G401.6 (cell line): ENCODE results near the gene SF3B4.

Experiments used
- FAIRE-seq: peaks from 2 replicates; lab custom pipeline; 2012; peaks lifted over from hg19 to GRCh38; lab: Jason Lieb, UNC

SF3B4 gene

DNA sequence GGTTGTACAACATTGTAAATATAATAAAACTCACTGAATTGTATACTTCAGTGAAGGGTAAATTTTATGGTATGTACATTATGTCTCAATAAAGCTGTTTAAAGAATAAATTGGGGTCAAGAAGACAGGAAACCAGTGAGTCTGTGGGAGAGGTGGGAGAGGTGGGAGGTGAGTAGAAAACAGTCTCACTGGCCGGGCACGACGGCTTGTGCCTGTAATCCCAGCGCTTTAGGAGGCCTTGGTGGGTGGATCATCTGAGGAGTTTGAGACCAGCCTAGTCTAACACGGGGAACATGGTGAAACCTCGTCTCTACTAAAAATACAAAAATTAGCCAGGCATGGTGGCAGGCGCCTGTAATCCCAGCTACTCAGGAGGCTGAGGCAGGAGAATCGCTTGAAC, 4.9 kb upstream of the SF3B4 start:
- FAIRE-seq: no peak

DNA sequence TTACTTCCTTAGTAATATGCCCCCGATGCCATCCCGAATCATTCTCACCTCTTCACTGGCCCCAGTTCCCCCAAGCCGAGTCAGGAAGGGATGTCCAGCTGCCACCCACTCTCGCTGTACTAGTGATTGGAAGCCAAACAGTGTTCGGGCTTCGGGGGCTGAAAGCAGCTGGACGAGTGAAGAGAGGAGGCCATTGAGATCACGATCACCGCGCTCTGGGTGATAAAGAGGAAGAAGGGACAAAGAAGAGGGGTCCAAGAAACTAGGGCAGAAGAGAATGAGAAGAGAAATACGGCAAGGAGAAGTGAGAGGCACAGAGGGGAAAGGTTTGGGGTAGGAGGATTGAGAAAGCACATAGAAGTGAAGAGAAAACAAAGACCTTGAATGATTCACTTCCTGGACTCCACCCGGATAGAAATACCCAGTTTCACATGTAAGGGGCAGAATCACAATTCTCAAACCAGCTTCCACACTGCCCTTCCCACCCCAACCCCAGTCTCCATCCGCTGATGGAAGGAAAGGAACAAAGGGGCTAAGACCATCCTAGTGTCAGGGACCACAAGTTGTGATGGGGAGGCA, 3.7 kb upstream of the SF3B4 start:
- no peak for FAIRE-seq

DNA sequence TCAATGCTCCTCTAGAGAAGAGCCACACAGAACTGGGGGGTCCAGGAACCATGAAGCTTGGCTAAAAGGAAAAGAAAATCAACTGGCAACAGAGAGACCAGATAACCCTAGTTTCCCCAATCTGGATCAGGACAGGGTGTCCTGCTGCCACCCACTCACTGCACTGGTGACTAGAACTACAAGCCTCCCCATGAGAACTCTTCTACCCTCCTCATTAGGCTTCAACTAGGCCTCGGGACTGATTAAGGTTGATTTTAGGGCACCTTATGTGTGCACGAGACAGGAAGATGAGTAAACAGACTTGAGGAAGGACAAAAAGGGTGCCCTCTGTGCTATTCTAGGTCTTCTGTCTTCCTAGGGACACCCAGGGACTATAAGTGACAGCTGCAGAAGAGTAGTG, 2.3 kb upstream of the SF3B4 start:
- FAIRE-seq: no peak

DNA sequence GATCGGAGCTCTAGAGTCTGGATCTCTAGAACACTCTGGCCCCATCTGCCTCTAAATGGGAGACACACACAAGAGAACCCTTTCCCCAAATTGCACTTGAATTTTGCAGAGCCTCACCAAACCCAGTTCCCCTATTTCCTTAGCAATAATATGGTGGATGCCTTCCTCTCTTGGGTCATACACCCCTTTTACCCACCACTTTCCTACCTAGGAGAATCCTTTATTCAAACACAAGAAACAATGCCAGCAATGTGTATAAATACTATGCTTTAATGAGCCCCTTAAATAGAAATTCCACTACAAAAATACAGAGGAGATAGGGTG, 760 bp upstream of the SF3B4 start:
- FAIRE-seq: no peak

DNA sequence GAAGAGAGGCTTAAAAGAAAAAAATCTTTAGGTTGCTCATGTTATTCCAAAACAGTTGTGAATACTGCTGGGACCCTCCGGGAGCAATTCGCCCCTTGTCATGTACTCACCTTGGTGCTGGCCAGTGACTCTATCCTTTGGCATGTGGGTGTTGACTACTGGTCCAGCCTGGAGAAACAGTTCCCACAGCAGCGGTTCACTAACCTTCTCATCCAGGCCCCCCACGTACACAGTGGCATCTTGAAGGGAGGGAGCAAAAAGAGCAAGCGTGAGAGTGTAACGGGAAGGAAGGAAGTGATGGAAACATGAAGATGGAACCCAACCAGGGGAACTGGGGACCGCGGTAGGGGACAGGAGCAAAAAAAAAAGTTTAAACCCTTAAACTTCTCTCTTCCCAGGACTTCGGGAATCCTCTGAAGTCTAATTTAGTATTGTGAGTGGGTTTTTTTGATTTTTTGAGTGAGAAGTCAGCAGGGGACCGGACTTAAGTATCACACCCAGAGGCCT, 494 bp downstream of the SF3B4 start:
- no peak for FAIRE-seq

DNA sequence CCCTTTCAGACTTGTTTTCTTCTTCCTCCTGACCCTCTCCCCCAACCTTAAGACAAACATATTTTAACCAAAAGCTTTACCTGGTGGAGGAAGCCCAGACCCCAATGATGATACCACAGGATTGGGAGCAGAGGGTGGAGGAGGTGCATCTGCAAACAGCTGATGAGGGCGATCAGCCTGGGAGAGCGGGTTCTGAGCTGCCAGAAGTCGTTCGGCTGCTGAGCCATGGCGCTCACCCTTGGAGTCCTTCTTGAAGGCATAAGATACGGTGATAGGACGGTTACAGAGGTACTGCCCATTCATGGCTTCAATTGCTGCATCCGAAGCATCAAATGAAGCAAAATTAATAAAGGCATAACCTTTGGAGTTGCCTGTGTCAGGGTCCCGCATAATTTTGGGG, 1.3 kb downstream of the SF3B4 start:
- no peak for FAIRE-seq

DNA sequence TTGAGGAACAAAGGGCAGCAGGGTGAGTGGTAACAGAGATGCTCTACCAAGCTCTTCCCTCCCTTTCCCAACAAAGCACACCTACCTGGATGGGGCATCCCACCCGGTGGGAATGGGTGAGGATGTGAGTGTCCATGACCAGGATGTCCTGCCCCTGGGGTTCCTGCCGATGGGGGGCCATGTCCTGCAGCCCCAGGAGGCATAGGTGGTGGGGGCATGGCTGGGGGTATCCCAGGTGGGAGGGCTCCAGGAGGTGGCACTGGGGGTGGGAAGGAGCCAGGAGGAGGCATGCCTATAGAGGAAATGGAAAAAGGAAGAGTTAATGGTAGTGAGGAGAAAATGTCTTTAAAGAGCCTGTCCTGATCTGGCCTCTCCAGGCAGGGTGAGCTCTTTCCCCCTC, 1.9 kb downstream of the SF3B4 start:
- no peak for FAIRE-seq

DNA sequence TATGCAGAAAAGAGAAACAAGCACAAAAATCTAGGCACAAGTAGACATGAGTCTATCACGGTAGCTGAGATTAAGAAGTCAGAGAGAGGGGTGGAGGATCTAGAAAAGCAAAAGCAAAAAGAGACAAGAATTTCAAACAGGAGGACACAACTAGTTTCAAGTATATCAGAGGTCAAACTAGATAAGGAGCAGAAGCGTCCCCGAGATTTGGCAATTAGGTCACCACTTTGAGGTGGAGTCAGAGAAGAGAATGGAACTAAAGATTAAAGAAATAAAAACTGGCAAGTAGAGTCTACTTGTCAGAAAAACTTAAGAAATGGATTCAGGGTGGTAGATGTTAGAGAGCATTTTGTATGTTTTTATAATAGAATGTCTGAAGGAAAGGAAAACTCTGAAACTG, 2.3 kb downstream of the SF3B4 start:
- no peak for FAIRE-seq

DNA sequence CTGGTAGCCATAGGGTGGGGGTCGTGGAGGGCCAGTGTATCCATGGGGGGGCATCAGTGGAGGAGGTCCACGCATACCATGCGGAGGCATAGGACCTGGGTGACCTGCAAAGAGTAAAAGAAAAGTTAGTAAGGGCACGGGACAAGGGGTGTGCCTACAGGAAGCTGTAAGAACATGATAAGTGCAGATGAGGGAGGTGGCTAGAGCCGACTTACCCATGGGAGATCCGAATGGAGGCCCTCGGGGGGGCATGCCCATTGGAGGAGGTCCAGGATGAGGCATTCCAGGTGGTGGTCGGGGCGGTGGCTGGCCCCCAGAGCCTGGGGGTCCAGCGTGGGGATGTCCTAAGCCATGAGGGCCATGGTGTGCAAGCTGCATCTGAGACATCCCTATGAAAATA, 4.0 kb downstream of the SF3B4 start:
- no peak for FAIRE-seq

DNA sequence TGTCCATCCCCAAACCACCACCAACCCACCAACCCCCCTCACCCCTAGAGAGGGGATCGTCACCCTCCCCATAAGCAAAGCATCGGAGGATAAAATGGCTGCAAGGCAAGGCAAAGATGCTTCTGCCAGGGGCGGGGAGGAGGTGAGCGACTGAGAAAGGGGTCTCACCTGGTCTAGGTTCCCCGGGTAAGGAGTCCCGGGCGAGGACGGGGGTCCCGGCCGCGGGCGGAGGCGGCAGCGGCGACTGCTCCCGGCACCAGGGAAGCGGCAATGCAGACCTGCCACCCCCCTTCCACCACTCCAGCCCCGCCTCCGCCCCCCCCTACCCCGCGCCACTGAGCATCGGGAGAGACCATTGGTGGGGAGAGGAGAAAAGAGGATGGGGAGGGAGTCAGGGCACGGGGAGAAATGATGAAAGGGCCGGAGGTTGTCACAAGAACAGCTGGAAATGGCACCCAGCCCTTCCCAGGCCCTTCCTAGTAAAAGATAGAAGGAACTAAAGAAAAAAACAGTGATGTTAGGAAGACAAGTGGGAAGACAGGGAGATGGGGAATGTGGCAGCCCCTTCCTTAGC, 9.9 kb downstream of the SF3B4 start, which contains the start of gene SV2A:
Gene SV2A (minus strand): TSS at position 274 of the 574 bp plus-strand sequence. CDS start 4,004 bp downstream, outside the sequence.
- FAIRE-seq: no peak

DNA sequence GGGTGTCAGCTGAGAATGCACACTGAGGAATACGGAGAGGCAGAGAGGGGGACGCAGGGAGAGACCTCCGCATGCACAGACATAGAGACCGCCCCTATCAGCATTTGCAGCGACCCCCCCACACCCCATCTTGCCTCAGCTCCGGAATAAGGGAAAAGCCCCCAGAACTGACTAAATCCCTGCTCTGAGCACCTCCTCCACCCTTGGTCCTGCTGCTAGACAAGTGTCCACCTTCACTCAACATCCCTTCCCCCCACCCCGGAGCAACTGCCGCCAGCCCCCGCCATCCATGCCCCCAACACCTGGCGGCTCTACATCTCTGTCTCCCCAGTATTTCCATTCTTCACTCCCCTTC, 10.7 kb downstream of the SF3B4 start:
- no peak for FAIRE-seq

DNA sequence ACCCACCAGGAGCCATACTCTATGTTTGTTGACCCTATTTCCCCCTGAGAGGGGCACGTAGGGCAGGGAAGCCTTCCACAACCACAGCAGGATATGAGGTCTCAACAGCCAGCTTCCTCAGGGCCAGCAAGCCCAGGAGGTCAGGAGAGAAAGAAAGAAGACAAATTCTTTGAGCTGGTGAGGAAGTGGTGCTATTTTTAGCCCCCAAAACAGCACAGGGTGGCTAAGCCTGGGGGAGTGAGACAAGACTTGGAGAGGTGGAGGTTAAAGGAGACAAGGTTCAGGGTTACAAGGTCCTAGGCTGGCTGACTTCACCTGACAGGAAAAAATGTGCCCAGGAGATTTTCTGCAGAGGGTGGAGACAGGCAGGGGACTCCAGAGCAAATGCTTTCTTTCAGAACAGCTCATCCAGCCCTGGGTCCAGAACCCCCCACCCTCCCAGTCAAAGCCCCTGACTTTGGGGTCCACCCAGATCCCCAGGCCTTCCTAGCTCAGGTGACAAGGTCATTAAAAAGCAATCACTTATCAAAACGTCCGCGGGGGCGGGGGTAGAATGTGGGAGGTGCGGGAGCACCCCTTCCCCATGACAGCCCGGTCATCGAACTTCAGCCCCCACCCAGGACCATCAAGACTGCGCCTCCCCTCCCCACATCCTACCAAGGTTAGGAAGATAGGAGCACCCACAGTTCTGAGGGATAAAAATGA, 11.3 kb downstream of the SF3B4 start:
- no peak for FAIRE-seq

DNA sequence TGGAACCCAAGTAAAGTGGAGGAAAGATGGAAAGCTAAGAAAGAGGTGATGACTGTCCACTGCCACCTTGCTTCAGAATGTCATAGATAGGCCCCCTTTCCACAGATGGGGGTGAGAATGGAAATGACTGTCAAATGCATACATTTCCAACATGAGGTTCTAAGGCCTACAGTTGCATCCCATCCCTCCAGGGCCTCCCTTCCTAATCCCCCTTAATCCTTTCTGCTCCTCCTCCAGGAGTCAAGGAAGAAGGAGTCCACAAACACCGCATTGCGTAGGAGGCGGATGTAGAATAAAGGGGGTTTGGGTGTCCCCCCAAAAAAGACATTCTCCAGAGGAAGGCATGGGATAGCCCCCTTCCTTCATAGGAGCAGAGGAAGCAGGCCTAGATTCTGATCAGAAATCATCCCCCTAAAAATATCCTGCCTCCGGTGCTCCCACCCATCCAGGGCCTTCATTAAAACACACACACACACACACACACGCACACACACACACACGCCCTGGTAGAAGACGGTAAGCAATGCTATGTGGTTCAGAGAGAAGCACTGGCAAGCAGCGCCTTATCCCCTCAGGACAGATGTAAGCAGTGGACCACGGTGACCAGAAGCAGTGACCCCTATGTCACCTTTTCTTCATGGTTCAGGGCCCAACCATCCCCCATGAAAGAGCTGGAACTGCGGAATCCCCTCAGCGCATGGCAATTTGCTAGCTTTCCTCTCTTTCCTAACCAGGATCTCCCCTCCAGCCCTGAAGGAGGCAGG, 12.0 kb downstream of the SF3B4 start:
- no peak for FAIRE-seq

DNA sequence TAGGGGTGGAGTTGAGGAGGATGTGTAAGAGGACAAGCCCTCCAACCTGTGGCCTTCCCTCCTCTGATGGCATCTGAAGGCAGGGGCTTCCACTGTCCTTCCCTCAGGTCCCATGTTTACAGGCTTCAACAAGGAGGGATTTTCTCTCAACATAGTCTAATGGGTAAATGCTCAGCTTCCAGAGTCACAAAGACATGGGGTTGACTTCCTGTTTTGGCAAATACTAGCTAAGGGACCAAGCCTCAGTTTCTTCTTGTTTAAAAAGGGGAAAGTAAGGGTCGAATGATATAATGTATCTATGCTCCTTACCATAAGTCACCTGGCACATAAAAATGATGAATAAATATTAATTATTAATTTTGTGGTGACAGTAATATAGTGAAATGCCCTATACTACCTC, 13.1 kb downstream of the SF3B4 start:
- FAIRE-seq: no peak

DNA sequence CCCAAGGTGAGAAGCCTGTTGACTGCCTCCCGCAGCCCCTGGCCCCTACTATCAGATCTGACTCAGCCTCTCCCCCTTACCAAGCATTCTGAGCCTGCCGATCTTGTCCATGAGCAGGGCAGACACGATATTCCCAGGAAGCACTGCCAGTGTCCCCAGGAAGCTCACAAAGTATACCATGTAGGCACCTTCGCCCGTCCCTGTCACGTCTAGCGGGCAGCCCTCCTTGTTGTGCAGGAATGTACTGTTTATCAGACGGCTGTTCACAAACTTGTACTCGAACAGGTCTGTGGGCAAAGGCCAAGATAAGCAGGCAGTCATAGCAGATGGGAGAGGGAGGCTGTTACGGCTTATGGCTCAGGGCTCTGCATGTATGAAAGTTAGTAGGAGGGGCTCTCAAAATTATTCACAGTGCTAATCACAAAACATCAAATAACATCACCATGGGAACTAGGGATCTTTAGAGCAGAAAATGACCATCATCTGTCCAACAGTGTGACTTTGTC, 21.0 kb downstream of the SF3B4 start:
- no peak for FAIRE-seq

DNA sequence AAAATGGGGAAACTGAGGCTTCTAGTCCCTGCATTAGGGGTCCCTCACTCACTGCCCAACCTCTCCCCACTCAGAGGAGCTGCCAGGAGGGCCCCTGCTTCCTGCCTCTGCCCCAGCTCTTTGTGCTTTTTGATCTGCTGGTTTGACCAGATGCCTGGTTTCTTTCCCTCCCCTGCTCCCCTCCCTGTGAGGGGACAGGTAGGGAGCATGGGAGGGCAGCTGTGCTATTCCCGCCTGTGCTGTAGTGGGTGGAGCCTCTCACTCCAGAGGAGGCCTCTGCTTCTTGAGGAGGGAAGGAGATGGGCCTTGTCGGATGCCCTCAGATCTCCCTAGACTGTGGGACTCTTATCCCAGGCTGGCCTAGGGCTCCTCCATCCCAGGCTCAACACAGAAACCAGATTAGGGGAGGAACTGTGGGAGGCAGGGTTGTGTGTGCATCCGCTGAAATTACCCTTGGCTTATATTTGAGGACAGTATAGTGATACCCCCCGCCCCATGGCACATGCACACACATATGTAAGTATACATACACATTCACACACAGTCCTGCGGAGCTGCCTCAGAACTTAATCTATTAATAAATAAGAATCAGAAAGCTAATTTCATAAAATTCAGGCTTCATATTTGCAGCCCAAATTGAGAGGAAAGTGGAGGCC, 23.6 kb downstream of the SF3B4 start:
- FAIRE-seq: no peak

DNA sequence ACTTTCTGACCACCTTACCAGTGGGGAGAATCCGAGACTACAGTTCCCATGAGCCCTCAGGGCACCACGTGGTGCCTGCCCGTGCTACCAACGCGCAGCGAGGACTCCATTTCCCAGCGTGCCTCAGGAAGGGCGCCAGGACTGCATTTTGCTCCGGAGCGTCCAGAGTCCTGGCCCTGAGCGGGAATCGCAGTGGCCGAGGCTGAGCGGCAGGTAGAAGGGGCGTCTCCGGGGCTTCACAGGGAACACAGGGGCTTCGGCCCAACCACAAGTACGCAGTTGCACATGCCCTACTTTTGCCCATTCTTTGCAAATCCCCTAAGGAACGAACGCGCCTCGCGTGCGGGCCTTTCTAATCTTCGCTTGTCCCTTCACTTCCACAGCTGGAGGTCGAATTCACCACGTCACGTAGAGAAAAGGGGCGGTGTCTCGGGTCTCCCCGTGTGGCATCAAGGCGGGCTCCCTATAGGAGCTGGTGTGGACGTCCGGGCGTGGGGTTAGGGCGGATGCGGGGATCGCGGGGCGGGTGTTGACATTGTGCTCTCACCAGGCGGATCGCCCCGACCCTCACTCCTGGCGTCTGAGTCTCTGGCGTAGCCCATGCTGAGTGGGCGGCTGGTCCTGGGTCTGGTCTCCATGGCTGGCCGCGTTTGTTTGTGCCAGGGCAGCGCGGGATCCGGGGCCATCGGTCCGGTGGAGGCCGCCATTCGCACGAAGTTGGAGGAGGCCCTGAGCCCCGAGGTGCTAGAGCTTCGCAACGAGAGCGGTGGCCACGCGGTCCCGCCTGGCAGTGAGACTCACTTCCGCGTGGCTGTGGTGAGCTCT, 27.9 kb downstream of the SF3B4 start, which contains the start of gene BOLA1:
Gene BOLA1 (plus strand): TSS at position 109 of the 825 bp plus-strand sequence. CDS start 492 bp downstream, at position 601.
- no peak for FAIRE-seq

DNA sequence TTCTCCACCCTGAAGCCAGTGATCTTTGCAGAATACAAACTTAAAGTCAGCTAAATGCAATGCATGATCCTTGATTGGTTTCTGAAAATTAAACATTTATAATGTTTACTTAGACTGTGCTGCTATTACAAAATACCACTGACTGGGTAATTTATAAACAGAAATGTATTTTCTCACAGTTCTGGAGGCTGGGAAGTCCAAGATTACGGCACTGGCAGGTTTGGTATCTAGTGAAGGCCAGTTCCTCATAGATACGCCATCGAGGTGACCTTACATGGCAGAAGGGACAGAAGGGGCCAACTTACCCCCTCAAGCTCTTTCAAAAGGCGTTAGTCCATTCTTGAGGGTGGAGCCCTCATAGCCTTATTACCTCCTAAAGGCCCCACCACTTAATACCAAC, 31.0 kb downstream of the SF3B4 start:
- no peak for FAIRE-seq

DNA sequence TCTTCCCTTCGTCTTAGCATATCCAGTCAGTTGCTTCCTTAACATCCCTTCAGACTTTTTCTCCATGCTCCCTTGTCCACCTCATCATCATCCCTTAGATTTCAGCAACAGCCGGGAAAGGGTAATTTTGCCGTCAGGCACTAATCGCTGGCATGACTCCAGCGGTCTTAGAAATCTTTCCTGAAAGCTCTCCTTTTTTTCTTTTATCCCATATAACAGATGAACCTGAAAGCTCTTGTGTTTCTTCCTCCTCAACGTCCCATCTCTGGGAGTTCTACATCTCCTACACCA, 38.7 kb downstream of the SF3B4 start:
- FAIRE-seq: no peak

DNA sequence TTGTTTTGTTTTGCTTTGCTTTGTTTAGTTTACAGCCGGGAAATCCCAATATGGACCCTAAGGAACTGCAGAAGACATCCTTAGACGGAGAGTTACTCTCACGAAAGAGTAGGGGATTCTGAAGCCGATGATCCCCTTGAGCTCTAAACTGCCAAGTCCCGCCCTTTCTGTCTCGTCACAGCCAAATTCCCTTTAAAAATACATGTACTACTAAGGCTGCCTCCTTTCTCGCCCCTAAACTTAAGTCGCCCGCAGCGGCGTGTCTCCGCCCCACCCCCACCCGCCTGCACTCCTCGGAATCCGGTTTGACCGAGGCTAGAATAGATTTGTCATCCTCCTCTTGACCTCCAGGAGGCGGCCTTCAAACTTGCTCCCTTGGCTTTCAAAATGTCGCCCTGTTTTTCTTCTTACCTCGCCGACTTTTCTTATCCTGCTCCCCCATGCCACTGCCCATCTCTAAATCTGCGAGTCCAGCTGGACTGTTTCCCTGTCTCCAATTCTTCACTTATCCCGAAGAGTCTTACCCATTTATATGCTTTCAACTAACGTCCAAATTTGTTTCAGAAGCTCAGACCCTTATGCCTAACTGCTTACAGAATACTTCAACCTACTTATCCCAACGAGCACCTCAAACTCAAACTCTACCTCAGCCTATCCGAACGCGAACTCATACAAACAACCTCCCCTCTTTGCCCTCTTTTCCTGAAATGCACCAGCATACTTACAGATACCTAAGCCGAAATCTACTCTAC, 39.2 kb downstream of the SF3B4 start:
- no peak for FAIRE-seq
